ENCODE results near the gene TTC33. TPM values are rescaled to one million over a fixed set of nuclear protein-coding genes. Genes with fewer than 3 reads are reported as not detected.

Gene TTC33
- total RNA-seq, 3 donors from 2014 or later (not counting 1 experiment from before 2014, with no cell fraction given), result 7.3 to 11.4 (median 10.0) TPM

- TF ChIP-seq, protein P1, sequence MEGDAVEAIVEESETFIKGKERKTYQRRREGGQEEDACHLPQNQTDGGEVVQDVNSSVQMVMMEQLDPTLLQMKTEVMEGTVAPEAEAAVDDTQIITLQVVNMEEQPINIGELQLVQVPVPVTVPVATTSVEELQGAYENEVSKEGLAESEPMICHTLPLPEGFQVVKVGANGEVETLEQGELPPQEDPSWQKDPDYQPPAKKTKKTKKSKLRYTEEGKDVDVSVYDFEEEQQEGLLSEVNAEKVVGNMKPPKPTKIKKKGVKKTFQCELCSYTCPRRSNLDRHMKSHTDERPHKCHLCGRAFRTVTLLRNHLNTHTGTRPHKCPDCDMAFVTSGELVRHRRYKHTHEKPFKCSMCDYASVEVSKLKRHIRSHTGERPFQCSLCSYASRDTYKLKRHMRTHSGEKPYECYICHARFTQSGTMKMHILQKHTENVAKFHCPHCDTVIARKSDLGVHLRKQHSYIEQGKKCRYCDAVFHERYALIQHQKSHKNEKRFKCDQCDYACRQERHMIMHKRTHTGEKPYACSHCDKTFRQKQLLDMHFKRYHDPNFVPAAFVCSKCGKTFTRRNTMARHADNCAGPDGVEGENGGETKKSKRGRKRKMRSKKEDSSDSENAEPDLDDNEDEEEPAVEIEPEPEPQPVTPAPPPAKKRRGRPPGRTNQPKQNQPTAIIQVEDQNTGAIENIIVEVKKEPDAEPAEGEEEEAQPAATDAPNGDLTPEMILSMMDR (IDR thresholded peaks at IDR 0.05), result no peak
- Histone ChIP-seq H3K36me3 (ENCODE audit: control insufficient read depth, insufficient read depth, low read length) (peaks cover 14% of the 10 kb centered on the region), H3K27me3 (ENCODE audit: control insufficient read depth, insufficient read depth, low read length) (no peaks in the 10 kb centered on the region), H3K4me1 (ENCODE audit: control insufficient read depth, insufficient read depth, low read length) (no peaks in the 10 kb centered on the region), H3K4me3 (ENCODE audit: low read length) (no peak overlapping the region), H3K9me3 (ENCODE audit: control insufficient read depth, insufficient read depth, low read length) (no peaks in the 10 kb centered on the region), H3K27ac (ENCODE audit: low read length) (no peak overlapping the region)
- DNase-seq, result no peak
- Mint-ChIP-seq H3K9me3 (no peaks in the 10 kb centered on the region), H3K4me1 (peaks cover 5 to 13% of the 10 kb centered on the region in 2 donors), H3K27ac (no peak overlapping the region), H3K27me3 (ENCODE audit: low read depth in 2 of 2) (no peaks in the 10 kb centered on the region), H3K36me3 (peaks cover 13% of the 10 kb centered on the region), H3K4me3 (no peak overlapping the region)
- ATAC-seq, result no peak
- intact Hi-C loops (cut with micrococcal nuclease), result no loop called here
Observed at GRCh38 chr5:40720069-40720468, 35.7 kb downstream of the TTC33 start.

GRCh38 chr5:40717281-40717680, 38.5 kb downstream of the TTC33 start:
- Mint-ChIP-seq H3K27ac (no peak overlapping the region), H3K9me3 (no peaks in the 10 kb centered on the region), H3K4me1 (peaks cover 5 to 13% of the 10 kb centered on the region in 2 donors), H3K27me3 (ENCODE audit: low read depth in 2 of 2) (no peaks in the 10 kb centered on the region), H3K36me3 (peaks cover 13% of the 10 kb centered on the region), H3K4me3 (no peak overlapping the region)
- H3K4me3 ChIP-seq (ENCODE audit: low read length), result no peak overlapping the region
- no peak overlapping the region for H3K27ac ChIP-seq (ENCODE audit: low read length)
- peaks cover 14% of the 10 kb centered on the region for H3K36me3 ChIP-seq (ENCODE audit: control insufficient read depth, insufficient read depth, low read length)
- no peaks in the 10 kb centered on the region for H3K4me1 ChIP-seq (ENCODE audit: control insufficient read depth, insufficient read depth, low read length)
- no peak for DNase-seq
- TF ChIP-seq, protein P1 (IDR thresholded peaks at IDR 0.05), result no peak
- no peak for ATAC-seq
- H3K9me3 ChIP-seq (ENCODE audit: control insufficient read depth, insufficient read depth, low read length), result no peaks in the 10 kb centered on the region
- intact Hi-C loops (cut with micrococcal nuclease), result loop anchor here (5.0 kb wide), 1 partner anchor 1085 kb away; no protein-coding TSS in a partner anchor
- H3K27me3 ChIP-seq (ENCODE audit: control insufficient read depth, insufficient read depth, low read length), result no peaks in the 10 kb centered on the region

GRCh38 chr5:40716590-40716989, 39.2 kb downstream of the TTC33 start:
- H3K4me1 Mint-ChIP-seq, result peaks cover 5 to 13% of the 10 kb centered on the region in 2 donors
- H3K27me3 Mint-ChIP-seq (ENCODE audit: low read depth in 2 of 2), result no peaks in the 10 kb centered on the region
- H3K4me3 ChIP-seq (ENCODE audit: low read length), result no peak overlapping the region
- 95% methylated on average over 2 of the region's 2 CpGs for WGBS (ENCODE audit: insufficient coverage)
- no peaks in the 10 kb centered on the region for H3K9me3 Mint-ChIP-seq
- H3K27ac ChIP-seq (ENCODE audit: low read length), result no peak overlapping the region
- H3K4me3 Mint-ChIP-seq, result no peak overlapping the region
- no peak for DNase-seq
- no peaks in the 10 kb centered on the region for H3K27me3 ChIP-seq (ENCODE audit: control insufficient read depth, insufficient read depth, low read length)
- H3K36me3 ChIP-seq (ENCODE audit: control insufficient read depth, insufficient read depth, low read length), result peaks cover 14% of the 10 kb centered on the region
- no peaks in the 10 kb centered on the region for H3K9me3 ChIP-seq (ENCODE audit: control insufficient read depth, insufficient read depth, low read length)
- H3K4me1 ChIP-seq (ENCODE audit: control insufficient read depth, insufficient read depth, low read length), result no peaks in the 10 kb centered on the region
- intact Hi-C loops (cut with micrococcal nuclease), result loop anchor here (5.0 kb wide), 1 partner anchor 1084 kb away; no protein-coding TSS in a partner anchor
- ATAC-seq, result no peak
- peaks cover 12% of the 10 kb centered on the region for H3K36me3 Mint-ChIP-seq
- TF ChIP-seq, protein P1 (IDR thresholded peaks at IDR 0.05), result no peak
- no peak overlapping the region for H3K27ac Mint-ChIP-seq

DNA sequence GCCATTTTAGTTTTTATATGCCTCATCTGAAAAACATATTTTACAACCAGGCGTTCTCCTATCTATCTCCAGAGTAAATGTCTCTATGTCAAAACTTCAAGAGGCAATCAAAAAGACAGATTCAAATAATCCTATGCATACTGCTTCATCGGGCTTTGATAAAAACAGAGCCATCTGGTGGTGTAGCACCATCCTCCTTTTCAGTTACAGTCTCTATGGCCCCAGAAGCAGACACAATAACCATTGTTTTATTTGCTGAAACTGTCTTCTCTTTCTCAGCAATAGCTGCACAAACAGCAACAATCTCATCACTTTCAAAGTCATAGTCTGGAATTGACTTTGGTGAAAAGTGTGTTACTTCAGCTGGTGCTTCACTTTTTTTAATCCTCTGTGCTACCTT, 39.8 kb downstream of the TTC33 start:
- ATAC-seq (no peak), DNase-seq (peak in 1 of 2 donors; percentile 33)
- TF ChIP-seq, protein P1 (IDR thresholded peaks at IDR 0.05), result no peak
- Mint-ChIP-seq H3K9me3 (no peaks in the 10 kb centered on the region), H3K27me3 (ENCODE audit: low read depth in 2 of 2) (no peaks in the 10 kb centered on the region), H3K4me1 (peaks cover 5 to 13% of the 10 kb centered on the region in 2 donors), H3K27ac (no peak overlapping the region), H3K36me3 (peaks cover 6% of the 10 kb centered on the region), H3K4me3 (no peak overlapping the region)
- 57% methylated on average over 2 of the region's 2 CpGs for WGBS (ENCODE audit: insufficient coverage)
- intact Hi-C loops (cut with micrococcal nuclease), result loop anchor here (5.0 kb wide), 1 partner anchor 1084 kb away; no protein-coding TSS in a partner anchor
- no peak overlapping the region for H3K4me3 ChIP-seq (ENCODE audit: low read length)
- H3K27me3 ChIP-seq (ENCODE audit: control insufficient read depth, insufficient read depth, low read length), result no peaks in the 10 kb centered on the region
- H3K9me3 ChIP-seq (ENCODE audit: control insufficient read depth, insufficient read depth, low read length), result no peaks in the 10 kb centered on the region
- H3K4me1 ChIP-seq (ENCODE audit: control insufficient read depth, insufficient read depth, low read length), result no peaks in the 10 kb centered on the region
- no peak overlapping the region for H3K27ac ChIP-seq (ENCODE audit: low read length)
- peaks cover 14% of the 10 kb centered on the region for H3K36me3 ChIP-seq (ENCODE audit: control insufficient read depth, insufficient read depth, low read length)
